G401.6 (cell line): Measurements from ENCODE around the gene CKAP2L.

Source experiments
- FAIRE-seq: peaks from 2 replicates; lab custom pipeline; 2012; peaks lifted over from hg19 to GRCh38; lab: Jason Lieb, UNC

Gene CKAP2L

DNA sequence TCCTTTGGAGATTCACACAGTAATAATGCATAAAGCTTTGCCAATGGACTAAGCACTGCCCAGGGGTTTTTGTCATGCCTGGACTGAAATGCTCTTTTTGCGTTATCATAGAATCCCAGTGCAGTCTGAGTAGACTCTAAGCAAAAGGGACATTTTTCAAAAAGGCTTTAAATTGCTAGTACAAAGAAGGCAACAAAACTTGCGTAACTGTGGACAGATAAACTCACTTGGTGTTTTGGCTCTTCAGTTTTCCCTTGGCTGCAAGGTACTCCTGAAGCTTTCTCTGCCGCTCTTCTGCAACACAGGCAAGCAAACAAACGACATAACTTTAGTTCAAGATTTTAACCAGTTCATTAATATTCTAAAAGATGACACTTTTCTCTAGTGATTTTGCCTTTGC lies 2.1 kb downstream of the CKAP2L start:
- FAIRE-seq: no peak

DNA sequence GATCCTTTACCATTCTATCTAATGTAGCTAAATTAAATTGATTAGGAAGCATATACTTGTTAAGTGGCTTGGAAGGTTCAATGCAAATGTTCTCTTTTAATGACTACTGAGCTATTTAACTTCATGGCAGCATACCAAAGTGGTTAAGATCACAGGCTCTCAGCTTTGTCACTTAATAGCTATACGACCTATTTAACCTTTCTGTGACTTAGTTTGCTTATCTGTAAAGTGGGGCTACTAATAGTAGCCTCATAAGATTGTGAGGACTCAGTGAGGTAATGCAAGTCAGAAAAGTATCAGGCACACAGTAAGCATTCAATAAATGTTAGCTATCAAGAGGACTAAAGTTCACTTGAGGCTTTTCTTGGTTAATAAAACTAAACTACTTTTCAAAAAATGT lies 4.3 kb downstream of the CKAP2L start:
- no peak for FAIRE-seq

DNA sequence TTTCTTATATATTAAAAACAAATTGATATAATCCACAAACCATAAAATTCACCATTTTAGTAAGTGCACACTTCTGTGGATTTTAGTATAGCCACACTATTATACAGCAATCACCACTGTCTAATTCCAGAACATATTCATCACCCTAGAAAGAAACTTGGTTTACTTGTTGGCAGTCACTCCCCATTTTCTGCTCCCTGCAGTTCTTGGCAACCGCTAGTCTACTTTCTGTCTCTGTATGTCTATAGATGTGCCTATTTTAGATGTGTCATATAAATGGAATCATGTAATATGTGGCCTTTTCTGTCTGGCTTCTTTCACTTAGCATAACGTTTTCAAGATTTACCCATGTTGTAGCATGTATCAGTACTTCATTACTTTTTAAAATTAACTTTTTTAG lies 5.7 kb downstream of the CKAP2L start:
- FAIRE-seq: no peak

DNA sequence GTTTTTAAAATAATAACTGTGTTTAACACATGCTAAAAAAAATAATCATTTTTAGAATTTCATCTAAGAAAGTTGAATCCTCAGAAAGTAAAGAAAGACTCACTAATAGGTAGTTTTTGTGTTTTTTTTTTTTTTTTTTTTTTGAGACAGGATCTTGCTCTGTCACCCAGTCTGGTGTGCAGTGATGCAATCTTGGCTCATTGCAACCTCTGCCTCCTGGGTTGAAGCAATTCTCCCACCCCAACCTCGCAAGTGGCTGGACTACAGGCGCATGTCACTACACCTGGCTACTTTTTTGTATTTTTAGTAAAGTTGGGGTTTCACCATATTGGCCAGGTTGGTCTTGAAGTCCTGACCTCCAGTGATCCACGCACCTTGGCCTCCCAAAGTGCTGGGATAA lies 7.1 kb downstream of the CKAP2L start:
- FAIRE-seq: no peak

DNA sequence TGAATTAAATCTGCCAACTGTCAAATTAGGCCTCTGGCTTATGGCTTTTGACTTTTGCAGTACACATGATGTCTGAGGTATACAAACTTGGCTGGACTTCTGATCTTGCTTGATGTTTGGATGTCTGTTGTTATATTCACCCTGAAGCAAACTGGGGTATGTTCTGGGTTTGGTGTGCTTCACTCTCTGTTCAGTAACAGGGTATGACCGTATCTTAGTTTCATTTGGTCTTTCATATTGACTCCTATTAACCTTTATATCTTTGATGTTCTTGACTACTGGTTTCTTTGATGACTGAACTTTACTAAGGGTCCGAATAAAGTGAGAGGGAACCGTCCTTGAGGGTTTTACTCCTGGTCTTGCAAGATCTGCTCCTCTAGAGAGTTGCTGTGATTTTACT lies 8.2 kb downstream of the CKAP2L start:
- FAIRE-seq: no peak

DNA sequence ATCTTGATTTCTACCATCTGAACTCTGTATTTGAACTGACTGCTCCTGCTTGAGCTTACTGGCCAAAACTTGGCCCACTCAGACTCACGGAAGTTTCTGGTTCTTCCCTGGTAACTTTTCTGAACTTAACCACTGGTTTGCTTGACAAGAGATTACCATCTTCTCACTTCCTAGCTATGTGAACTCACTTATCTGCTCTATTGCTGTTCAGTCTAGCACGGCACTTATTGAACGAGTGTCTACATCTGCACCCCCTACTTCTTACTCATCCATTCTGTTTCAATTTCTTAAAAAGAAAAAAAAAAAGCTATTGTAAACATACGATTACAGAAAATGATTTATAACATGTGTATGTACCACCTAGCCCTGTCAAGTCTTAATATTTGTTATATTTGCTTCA lies 9.0 kb downstream of the CKAP2L start:
- no peak for FAIRE-seq

DNA sequence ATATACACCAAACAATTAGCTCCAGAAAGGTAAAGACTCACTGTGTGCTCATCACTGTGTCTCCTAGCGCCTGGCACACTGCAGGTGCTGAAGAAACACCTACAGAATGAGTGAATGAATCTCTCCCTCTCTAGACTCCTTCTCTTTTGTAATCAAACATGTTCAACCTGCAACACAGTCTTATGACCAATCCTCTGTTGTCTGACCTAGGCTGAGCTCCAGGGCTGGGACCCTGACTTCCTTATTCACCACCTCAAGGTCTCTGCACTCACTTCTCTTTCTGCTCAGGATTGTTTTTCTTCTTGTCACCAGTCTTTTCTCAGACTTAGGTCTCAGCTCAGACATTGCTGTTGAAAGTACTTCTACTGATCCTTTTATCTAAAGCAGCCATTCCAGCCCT lies 9.8 kb downstream of the CKAP2L start:
- no peak for FAIRE-seq

DNA sequence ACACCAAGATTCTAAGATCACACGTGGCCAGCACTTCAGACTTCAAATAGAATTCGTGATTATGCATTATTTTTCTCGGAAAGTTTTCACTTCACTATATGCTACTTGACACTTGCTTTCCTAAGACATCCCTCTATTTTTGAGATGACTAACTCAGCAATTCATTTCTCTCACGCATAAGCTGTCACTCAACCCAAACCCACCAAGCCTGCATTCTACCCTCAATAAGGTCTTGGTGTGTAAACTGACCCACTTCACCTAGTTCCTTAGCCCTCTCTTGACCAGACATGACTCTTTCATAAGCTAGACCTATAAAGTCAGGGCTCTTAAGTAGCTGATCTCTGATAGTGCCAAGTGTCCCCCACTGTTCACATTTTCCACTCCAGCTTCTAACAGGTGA lies 11.7 kb downstream of the CKAP2L start:
- FAIRE-seq: no peak

DNA sequence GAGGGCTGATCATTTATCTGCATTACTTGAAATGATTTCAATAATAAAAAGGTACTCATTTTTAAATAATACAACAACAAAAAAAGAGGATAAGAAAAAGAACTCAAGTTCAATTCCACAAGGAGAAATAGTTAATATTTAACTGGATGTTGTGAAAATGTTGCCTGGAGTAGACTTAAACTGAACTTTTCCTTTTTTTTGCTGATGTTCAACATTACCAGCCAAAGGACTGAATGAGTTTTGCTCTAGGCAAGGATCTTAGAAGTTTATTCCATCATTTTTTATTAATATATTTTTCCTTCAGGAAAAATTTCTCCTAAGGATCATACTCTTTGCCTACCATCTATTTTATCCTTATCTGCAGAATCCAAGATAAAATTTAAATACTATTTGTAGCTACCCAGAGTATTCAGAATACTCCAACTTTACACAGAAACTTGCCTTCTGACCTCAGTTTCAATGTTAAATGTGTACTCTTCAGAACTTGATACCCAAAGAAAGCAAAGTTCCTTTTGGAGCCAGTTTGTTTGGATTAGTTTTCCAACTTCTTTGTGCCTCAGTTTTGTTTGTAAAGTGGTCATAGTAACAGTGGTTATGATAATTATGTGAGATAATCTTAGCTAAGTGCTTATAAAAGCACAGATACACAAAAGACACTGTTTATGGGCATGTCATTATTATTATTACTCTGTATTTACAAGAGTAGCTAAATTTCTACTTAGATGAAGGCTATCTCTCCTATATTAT lies 12.8 kb downstream of the CKAP2L start:
- FAIRE-seq: peak; percentile 65

DNA sequence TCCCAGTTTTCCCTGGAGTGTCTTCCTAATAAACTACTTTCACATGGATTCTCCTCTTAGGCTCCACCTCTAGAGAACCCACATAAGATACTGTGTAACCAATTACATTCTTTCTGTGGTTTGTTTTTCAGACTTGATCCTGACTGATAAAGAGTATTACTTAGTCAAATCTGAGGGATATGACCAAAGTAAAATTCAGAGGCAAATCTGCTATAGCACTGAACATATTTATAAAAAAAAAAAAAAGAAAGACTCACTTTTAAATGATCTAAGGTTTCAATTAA lies 13.9 kb downstream of the CKAP2L start:
- peak; percentile 61 for FAIRE-seq

DNA sequence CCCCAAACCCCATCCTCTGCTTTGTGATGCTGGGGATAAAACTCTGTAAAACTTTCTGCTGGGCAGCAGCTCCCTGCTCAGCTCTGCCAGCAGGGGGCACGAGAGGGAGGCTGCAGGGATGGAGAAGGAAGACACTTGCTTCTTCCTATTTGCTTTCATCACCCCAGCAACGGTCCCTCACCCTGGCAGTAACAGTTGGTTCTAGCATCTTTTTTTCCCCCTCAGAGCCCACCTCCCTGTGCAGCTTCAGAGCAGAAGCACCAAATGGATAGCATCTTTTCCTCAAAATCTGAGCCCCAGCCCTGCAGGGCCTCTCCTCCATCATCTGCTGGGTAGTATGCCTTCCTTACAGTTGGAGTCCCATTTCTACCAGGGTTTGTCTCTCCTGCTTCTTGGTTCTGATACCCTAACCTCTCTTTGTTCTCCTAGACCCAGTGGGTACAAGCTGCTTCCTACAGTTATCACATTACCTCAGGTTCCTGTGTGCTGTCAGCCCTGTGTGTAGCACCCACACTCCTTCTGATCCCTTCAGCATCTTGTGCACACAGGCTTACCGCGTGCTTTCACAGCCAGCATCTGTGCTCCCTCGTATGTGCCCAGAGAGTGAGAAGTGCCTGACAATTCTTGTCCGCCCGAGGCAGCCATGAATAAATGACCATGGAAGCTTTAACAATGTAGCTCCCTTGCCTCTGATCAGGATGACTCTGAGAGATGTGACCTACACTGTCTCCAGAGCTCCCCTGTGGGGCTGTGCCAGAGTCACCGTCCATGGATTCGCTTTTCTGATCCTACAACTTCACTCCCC lies 14.5 kb downstream of the CKAP2L start:
- FAIRE-seq: no peak

DNA sequence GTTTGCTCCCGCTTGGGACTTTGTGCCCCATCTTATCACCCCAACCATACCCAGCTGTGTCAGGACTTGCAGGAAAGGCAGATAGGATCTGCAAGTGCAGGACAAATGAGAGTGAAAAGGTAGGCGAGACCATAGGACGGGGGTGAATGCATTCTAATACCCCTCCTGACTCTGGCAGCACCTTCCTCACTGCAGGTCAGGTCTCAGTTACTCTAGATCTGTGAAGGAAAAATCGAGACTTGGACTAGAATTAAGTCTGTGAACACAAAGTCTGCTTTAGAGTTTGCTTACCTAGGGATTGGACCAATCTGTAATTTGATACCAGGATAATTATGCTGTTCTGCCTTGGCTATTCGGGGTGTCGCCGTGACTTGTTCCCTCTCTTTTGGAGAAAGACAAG lies 23.9 kb downstream of the CKAP2L start:
- no peak for FAIRE-seq

DNA sequence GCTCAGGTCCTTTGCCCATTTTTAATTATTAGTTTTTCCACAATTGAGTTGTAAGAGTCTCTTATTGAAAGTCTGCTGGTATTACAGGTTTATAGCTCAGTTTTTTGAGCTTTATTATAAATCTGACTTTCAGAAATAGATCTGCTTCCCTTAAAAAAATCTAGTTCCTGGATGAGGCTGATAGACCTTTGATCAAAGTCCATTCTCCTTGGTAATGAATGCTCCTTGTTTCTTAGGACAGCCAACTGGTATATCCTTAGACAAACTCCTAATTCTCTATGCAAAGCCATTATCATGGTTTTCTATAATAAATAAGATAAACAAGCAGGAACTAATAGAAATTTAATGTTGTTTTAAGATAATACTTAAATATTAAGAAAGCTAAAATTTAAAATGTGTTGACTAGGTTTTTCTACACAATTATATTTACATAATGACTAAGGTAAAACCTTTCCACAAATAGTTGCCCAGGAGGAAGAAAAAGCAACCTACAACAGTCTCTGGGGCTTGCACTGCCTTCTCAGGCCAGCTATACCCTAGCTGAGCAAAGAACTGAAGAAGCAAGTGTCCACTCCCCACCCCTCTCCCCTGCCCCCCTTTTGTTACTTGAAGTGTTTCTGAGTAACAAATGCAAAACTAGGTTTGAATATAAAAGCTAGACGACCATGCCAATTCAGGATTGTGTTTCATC lies 26.7 kb downstream of the CKAP2L start:
- no peak for FAIRE-seq

DNA sequence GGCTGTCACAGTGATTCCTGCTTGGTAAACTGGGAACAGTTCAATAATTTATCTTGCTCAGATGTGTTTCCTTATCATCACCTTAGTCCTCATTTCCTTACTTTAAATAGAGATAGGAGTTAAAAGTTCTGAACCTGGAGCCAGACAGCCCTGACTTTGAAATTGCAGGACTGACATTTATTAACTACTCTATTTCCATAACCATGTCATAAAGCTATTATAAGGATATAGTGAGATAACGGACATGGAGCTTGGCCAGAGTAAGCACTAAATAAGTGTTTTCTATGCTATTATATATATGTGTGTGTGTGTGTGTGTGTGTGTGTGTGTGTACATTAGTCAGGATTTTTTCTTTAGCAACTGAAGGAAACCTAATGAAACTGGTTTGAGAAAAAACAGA lies 30.5 kb downstream of the CKAP2L start:
- no peak for FAIRE-seq

DNA sequence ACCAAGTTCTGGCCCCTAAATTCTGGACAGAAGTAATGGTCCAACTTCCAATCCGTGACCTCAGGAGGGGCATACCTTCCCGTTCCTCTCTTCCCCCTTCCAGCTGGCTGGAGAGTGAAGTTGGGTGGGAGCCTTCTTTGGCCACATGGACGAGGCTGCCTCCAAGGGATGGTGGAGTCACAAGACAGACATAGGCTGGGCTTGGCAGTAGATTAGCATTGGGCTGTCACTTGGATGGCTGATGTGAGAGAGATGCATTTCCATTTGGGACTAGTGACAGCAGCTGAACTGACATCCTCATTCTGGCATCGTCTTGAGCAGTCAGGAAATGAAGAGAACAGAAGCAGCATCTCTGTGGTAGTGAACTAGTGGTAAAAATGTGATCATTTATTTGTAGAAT lies 31.0 kb downstream of the CKAP2L start:
- FAIRE-seq: no peak

DNA sequence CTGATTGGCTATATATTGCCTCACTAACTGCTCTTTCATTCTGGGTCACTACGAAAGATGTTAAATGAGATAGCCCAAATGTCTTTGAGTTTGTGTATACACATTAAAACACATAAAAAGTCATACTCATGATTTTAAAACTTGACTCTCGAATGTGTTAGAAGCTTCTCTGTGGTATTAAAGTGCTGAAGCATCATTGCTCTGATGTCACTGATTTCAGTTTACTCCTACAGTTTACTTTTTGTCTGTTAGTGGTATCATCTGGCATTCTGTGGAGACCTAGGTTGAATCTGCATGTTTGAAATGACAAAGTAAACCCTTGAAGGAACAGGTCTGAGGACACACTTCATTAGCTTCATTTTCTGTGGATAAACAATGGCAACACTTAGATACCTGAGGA lies 32.9 kb downstream of the CKAP2L start:
- FAIRE-seq: no peak

DNA sequence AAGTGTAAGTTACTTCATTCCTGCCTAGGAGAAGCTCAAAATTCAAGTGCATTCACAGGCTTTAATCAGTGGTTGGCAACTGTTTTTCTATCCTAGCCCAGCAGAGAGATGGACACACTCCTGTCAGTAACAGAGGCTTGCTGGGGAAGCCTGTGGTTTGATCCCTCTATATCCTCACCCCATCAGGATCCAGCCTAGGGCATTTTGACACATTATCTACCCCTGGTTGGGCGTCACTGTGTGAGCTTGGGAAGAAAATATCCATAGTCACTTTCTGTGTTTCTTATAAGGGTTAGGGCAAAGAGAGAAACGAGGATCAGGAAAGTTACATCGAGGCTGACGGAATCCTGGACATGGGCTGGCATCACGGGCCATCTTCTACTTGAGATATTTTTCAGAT lies 33.6 kb downstream of the CKAP2L start:
- FAIRE-seq: no peak

DNA sequence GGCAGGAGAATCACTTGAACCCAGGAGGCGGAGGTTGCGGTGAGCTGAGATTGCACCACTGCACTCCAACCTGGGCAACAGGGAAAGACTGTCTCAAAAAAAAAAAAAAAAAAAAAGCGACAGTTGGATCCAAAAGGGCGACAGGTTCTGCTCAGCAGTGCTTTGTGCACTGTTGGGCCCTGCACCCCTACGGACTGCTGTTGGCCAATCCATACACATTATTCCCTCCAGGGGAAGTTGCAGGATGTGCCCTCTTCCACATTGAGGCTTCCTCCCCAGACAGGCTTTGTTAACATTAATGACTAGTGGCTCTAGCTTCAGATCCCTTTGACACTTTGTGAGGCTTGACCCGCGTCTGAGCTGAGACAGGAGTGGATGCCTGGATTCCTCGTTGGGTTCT lies 34.2 kb downstream of the CKAP2L start:
- FAIRE-seq: no peak

DNA sequence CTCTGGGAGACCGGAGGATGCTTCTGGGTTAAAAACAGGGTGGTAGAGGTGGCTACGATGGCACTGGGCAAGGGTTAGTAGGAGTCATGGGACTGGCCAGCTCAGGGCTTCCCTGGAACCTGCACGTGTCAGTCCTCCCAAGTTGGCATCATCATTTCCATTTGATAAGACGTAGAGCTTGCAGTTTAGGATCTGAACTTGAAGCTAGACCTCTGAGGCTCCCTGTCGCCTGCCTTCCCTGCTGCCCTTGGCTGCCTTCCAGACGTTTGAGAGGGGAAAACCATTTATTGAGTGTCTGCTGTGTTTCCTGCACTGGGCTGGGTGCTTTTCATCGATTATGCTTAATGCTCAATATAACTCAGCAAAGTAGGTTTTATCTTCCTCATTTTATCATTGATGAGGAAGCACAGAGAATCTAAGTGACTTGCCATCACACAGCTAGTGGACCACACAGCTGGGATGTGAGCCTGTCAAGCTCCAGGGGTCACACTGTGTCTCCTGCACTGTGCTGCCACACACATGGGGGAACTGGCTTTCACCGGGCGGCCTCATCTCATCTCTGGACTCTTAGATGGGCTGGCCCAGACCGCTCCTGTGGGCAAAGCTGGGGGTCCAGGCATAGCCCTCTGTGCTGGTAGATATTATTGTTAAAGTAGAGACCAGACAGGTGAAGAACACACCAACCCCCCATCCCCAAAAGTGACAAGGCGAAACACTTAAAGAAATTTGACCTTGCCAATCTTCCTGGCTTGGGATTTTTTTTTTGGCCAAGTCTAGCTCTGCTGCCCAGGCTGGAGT lies 35.8 kb downstream of the CKAP2L start:
- no peak for FAIRE-seq

DNA sequence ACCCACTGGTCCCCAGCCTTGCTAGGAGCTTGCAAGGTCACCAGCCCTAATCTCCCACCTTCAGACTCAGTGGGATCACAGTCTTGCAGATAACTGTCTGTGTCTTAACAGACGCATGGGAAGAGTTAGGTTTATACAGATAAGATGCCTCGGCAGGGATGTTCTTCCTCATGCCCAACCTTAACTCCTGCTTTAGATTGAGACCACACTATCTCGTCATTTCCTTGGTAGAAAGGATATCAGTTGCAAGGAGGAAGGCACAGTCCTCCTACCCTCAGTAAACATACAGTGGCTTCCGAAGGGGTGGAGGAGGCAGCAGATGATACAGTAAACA lies 36.4 kb downstream of the CKAP2L start:
- no peak for FAIRE-seq

DNA sequence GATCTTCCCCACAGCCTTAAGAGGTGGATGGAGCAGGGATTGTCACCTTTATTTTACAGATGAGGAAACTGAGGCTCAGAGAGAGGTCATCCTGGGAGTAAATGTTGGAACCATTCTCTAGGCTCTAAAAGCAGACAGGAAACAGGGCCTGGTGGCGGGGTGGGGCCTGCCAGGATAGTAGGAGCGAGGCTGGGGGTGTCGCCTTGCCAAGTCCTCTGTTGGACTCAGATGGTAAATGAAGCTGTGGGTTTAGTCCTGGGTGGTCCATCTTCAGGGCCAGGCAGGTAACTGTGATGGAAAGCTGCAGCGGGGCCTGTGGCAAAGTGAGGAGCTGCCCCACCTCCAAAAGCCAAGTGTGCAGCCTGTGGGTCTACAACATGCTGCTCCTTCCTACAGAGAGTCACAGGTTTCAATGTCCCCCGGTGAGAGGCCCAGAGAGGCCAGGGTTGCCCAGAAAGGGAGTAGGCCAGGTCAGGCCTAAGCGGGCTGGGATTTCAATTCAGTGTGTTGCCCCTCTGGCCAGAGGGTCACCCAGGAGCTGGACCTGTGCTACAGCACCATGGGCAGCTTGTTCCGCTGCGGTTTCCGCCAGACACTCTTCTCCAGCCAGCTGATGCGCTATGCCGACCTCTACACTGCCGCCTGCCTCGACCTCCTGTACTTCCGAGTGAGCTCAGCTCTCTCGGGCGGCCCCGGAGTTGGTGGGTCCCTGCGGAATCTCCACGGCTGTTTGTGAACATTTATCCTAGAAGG lies 37.0 kb downstream of the CKAP2L start:
- FAIRE-seq: no peak

DNA sequence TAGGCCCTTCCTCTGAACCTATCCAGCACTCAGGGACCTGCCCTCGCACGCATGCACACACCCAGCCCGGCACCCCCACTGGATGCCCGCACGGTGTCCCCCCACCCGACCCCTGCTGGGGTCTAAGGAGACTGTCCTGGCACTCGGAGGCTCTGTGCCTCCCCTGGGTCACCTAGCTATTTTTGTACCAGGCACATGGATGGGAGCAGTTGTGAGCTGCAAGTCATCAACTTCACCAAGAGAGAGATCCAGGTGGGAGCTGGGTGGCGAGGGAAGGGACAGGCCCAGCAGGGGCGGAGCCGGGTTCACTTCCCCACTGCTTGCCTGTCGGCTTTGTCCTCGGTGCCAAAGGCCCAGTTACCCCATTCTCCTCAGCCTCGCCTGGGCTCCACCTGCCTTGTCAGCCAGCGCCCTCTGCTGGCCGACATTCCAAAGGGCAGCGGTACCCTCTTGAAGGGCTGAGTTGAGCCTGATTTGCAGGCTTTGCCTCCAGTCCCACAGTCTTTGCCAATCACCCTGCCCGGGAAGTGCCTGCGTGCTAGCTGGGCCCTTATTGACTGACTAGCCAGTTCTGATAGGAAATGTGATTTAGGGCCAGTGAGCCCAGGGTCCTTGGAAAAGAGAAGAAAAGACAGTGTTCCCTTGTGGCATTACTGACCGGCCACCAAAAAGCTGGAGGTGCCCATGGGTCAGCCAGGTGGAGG lies 37.8 kb downstream of the CKAP2L start:
- peak; percentile 93 for FAIRE-seq
